Activated CD4-positive, alpha-beta T cell treated with anti-CD3 and anti-CD28 coated beads for 4 hours (primary cell): ENCODE data around the gene APBB2.

Experiments
- DNase-seq, 2 donors: peaks; one replicate each; pipeline ENCODE4 v3.0.0-alpha.2; 2020

The APBB2 gene

GRCh38 chr4:41215155-41215554 lies 813 bp upstream of the APBB2 start:
- no peak for DNase-seq

- DNase-seq = no peak
These were observed 444 bp upstream of the APBB2 start for GRCh38 chr4:41214825-41215146.

GRCh38 chr4:41213625-41214135 lies 662 bp downstream of the APBB2 start:
- no peak for DNase-seq

- DNase-seq = no peak
These were observed 1.6 kb downstream of the APBB2 start for GRCh38 chr4:41212616-41213203.

GRCh38 chr4:41211951-41212615 lies 2.3 kb downstream of the APBB2 start:
- no peak for DNase-seq

GRCh38 chr4:41209901-41210300 lies 4.4 kb downstream of the APBB2 start:
- no peak for DNase-seq

GRCh38 chr4:41209187-41209586 lies 5.2 kb downstream of the APBB2 start:
- no peak for DNase-seq

- DNase-seq = no peak
These were observed 7.0 kb downstream of the APBB2 start for GRCh38 chr4:41207291-41207831.

- no peak for DNase-seq
These were observed 8.4 kb downstream of the APBB2 start for GRCh38 chr4:41205854-41206460.

- no peak for DNase-seq
These were observed 9.2 kb downstream of the APBB2 start for GRCh38 chr4:41205130-41205529.

GRCh38 chr4:41204400-41204978 lies 9.9 kb downstream of the APBB2 start:
- no peak for DNase-seq

GRCh38 chr4:41203841-41204240 lies 10.5 kb downstream of the APBB2 start:
- DNase-seq = no peak

- no peak for DNase-seq
These were observed 11.3 kb downstream of the APBB2 start for GRCh38 chr4:41202820-41203568.

GRCh38 chr4:41202356-41202755 lies 12.0 kb downstream of the APBB2 start:
- no peak for DNase-seq

- no peak for DNase-seq
These were observed 13.8 kb downstream of the APBB2 start for GRCh38 chr4:41200486-41201017.

GRCh38 chr4:41199788-41200187 lies 14.6 kb downstream of the APBB2 start:
- DNase-seq = no peak

- no peak for DNase-seq
These were observed 16.3 kb downstream of the APBB2 start for GRCh38 chr4:41197996-41198395.

GRCh38 chr4:41197495-41197894 lies 16.8 kb downstream of the APBB2 start:
- DNase-seq = no peak

GRCh38 chr4:41196633-41197332 lies 17.6 kb downstream of the APBB2 start:
- no peak for DNase-seq

- no peak for DNase-seq
These were observed 22.2 kb downstream of the APBB2 start for GRCh38 chr4:41192136-41192535.

GRCh38 chr4:41189666-41190065 lies 24.7 kb downstream of the APBB2 start:
- DNase-seq = no peak

GRCh38 chr4:41189076-41189475 lies 25.3 kb downstream of the APBB2 start:
- DNase-seq = no peak
